GM23338 (cell line): Measurements from ENCODE around the gene SMARCE1.

Experiments used
- CREB1 ChIP-seq: fragments of 250-450 bp; sonication (Bioruptor Pico); IDR thresholded peaks from 2 replicates; pipeline ENCODE4 v1.5.0; 2020; ENCODE audit warnings: low read depth, mild to moderate bottlenecking, moderate library complexity
- CTCF ChIP-seq, 2 experiments: fragments of 200-600 bp in 1 of 2; sonication (generic) in 1 of 2; conservative IDR thresholded peaks; 2 replicates each; pipeline versions ENCODE4 v1.5.1 to v1.6.1; 2016 to 2017; ENCODE audit warnings: antibody characterized with exemption in 2 of 2, low read depth in 2 of 2, mild to moderate bottlenecking in 2 of 2, moderate library complexity in 1 of 2
- EZH2 ChIP-seq: fragments of 200-600 bp; sonication (generic); IDR thresholded peaks from one replicate; pipeline ENCODE4 v1.8.0; 2017; ENCODE audit warnings: antibody characterized with exemption, mild to moderate bottlenecking, low read depth; ENCODE audit not compliant: unreplicated experiment
- POLR2AphosphoS5 ChIP-seq: IDR thresholded peaks from 2 replicates; pipeline ENCODE4 v1.6.1; 2016; ENCODE audit warnings: antibody characterized with exemption, low read depth
- REST ChIP-seq: IDR thresholded peaks from one replicate; pipeline ENCODE4 v1.6.1; 2018; ENCODE audit warnings: antibody characterized with exemption; ENCODE audit not compliant: unreplicated experiment
- ZNF114 ChIP-seq: fragments of 250-450 bp; sonication (Bioruptor Pico); IDR thresholded peaks from 2 replicates; pipeline ENCODE4 v1.5.0; 2020; ENCODE audit warnings: mild to moderate bottlenecking, moderate library complexity
- ZNF331 ChIP-seq: fragments of 250-450 bp; sonication (Bioruptor Pico); IDR thresholded peaks from 2 replicates; pipeline ENCODE4 v1.5.0; 2020; ENCODE audit warnings: low read depth, mild to moderate bottlenecking, moderate library complexity

GRCh38 chr17:40607641-40608040 lies 40.0 kb downstream of the SMARCE1 start:
- no peak for TF ChIP-seq CTCF (conservative IDR thresholded peaks at IDR 0.05; ENCODE audit: low read depth in 2 of 2)
- no peak for TF ChIP-seq REST
- TF ChIP-seq ZNF114 (CRISPR knock-in tag): no peak
- TF ChIP-seq EZH2: no peak
- no peak for TF ChIP-seq ZNF331
- TF ChIP-seq POLR2AphosphoS5: no peak
- TF ChIP-seq CREB1 (CRISPR knock-in tag): no peak
